ENCODE results near the gene SLC28A1.

Gene SLC28A1

GRCh38 chr15:84868037-84868880 is 16.2 kb upstream of the SLC28A1 start:
- H4K20me1 ChIP-seq (ENCODE audit: low read depth, low read length), result no peaks in the 10 kb centered on the region
- no peak overlapping the region for H3K27ac ChIP-seq (ENCODE audit: low read depth, low read length)
- no peaks in the 10 kb centered on the region for H3K9me3 ChIP-seq (ENCODE audit: insufficient read depth, low read length)
- H3K4me3 ChIP-seq (ENCODE audit: insufficient read depth, low read length, poor library complexity, severe bottlenecking), result no peak overlapping the region
- no peaks in the 10 kb centered on the region for H3F3A ChIP-seq (ENCODE audit: insufficient read depth)
- no peaks in the 10 kb centered on the region for H3K27me3 ChIP-seq (ENCODE audit: low read length)
- H2AFZ ChIP-seq (ENCODE audit: low read depth, low read length, severe bottlenecking), result no peak overlapping the region
- no peak overlapping the region for H3K4me2 ChIP-seq (ENCODE audit: low read depth, low read length, poor library complexity, severe bottlenecking)
- H3K36me3 ChIP-seq (ENCODE audit: low read length), result no peaks in the 10 kb centered on the region
- TF ChIP-seq CTCF (IDR thresholded peaks at IDR 0.05; ENCODE audit: insufficient read depth, low read length, poor library complexity, severe bottlenecking) (no peak), EZH2phosphoT487 (conservative IDR thresholded peaks at IDR 0.05; ENCODE audit: low read length) (no peak)
- no peaks in the 10 kb centered on the region for H3K9me2 ChIP-seq (replicated peaks; ENCODE audit: insufficient read depth, low read length)
- no peaks in the 10 kb centered on the region for H3K79me2 ChIP-seq (ENCODE audit: insufficient read depth, low read length)
- no peak overlapping the region for H3K9ac ChIP-seq (ENCODE audit: low read length)

GRCh38 chr15:84869510-84869909 is 15.0 kb upstream of the SLC28A1 start:
- H3K79me2 ChIP-seq (ENCODE audit: insufficient read depth, low read length), result no peaks in the 10 kb centered on the region
- no peak for TF ChIP-seq CTCF (IDR thresholded peaks at IDR 0.05; ENCODE audit: insufficient read depth, low read length, poor library complexity, severe bottlenecking)
- no peak for TF ChIP-seq EZH2phosphoT487 (conservative IDR thresholded peaks at IDR 0.05; ENCODE audit: low read length)
- H3K36me3 ChIP-seq (ENCODE audit: low read length), result no peaks in the 10 kb centered on the region
- H3K4me3 ChIP-seq (ENCODE audit: insufficient read depth, low read length, poor library complexity, severe bottlenecking), result no peak overlapping the region
- H3K4me2 ChIP-seq (ENCODE audit: low read depth, low read length, poor library complexity, severe bottlenecking), result no peak overlapping the region
- H3K9me2 ChIP-seq (replicated peaks; ENCODE audit: insufficient read depth, low read length), result no peaks in the 10 kb centered on the region
- no peak overlapping the region for H3K9ac ChIP-seq (ENCODE audit: low read length)
- H3K27me3 ChIP-seq (ENCODE audit: low read length), result no peaks in the 10 kb centered on the region
- H4K20me1 ChIP-seq (ENCODE audit: low read depth, low read length), result no peaks in the 10 kb centered on the region
- no peaks in the 10 kb centered on the region for H3K9me3 ChIP-seq (ENCODE audit: insufficient read depth, low read length)
- H3F3A ChIP-seq (ENCODE audit: insufficient read depth), result no peaks in the 10 kb centered on the region
- H2AFZ ChIP-seq (ENCODE audit: low read depth, low read length, severe bottlenecking), result no peak overlapping the region
- no peak overlapping the region for H3K27ac ChIP-seq (ENCODE audit: low read depth, low read length)

- no peaks in the 10 kb centered on the region for H3K9me2 ChIP-seq (replicated peaks; ENCODE audit: insufficient read depth, low read length)
- no peaks in the 10 kb centered on the region for H3F3A ChIP-seq (ENCODE audit: insufficient read depth)
- H3K36me3 ChIP-seq (ENCODE audit: low read length), result no peaks in the 10 kb centered on the region
- no peak for TF ChIP-seq EZH2phosphoT487 (conservative IDR thresholded peaks at IDR 0.05; ENCODE audit: low read length)
- no peak for TF ChIP-seq CTCF (IDR thresholded peaks at IDR 0.05; ENCODE audit: insufficient read depth, low read length, poor library complexity, severe bottlenecking)
- no peaks in the 10 kb centered on the region for H3K9me3 ChIP-seq (ENCODE audit: insufficient read depth, low read length)
- H3K9ac ChIP-seq (ENCODE audit: low read length), result no peak overlapping the region
- no peaks in the 10 kb centered on the region for H3K79me2 ChIP-seq (ENCODE audit: insufficient read depth, low read length)
- no peak overlapping the region for H3K4me3 ChIP-seq (ENCODE audit: insufficient read depth, low read length, poor library complexity, severe bottlenecking)
- H4K20me1 ChIP-seq (ENCODE audit: low read depth, low read length), result no peaks in the 10 kb centered on the region
- no peak overlapping the region for H3K27ac ChIP-seq (ENCODE audit: low read depth, low read length)
- H2AFZ ChIP-seq (ENCODE audit: low read depth, low read length, severe bottlenecking), result no peak overlapping the region
- no peak overlapping the region for H3K4me2 ChIP-seq (ENCODE audit: low read depth, low read length, poor library complexity, severe bottlenecking)
- no peaks in the 10 kb centered on the region for H3K27me3 ChIP-seq (ENCODE audit: low read length)
Observed at GRCh38 chr15:84871428-84871985, 13.0 kb upstream of the SLC28A1 start.

Measured in SU-DHL-6 (cell line).